ENCODE measurements around the gene PCDHGB7.
"Not testable (repeated sequence)": the region's sequence is repeated elsewhere in the genome, so short reads cannot be mapped to it uniquely, and the experiment has no call there.

Gene PCDHGB7

GRCh38 chr5:141384471-141385267 lies 32.8 kb upstream of the PCDHGB7 start:
- no peak overlapping the region for H3K4me3 ChIP-seq (ENCODE audit: low read depth, low read length)
- no peaks in the 10 kb centered on the region for H3K36me3 ChIP-seq (ENCODE audit: insufficient read depth, low read length)
- no peak overlapping the region for H3K27ac ChIP-seq (ENCODE audit: low read depth, low read length)
- no peaks in the 10 kb centered on the region for H3K4me1 ChIP-seq (ENCODE audit: control insufficient read depth, insufficient read depth, low read length, unreplicated experiment)
- H3K27me3 ChIP-seq (ENCODE audit: insufficient read depth, low read length) = peaks cover 84% of the 10 kb centered on the region
- H3K79me2 ChIP-seq (ENCODE audit: control insufficient read depth, insufficient read depth, low read length, unreplicated experiment) = no peaks in the 10 kb centered on the region
- no peak overlapping the region for H2AFZ ChIP-seq (ENCODE audit: low read length, unreplicated experiment)

- peak within 1 kb of the TSS; percentile 56 for H3K4me3 ChIP-seq (ENCODE audit: low read depth, low read length)
- not testable (repeated sequence) for H3K36me3 ChIP-seq (ENCODE audit: insufficient read depth, low read length); H2AFZ ChIP-seq (ENCODE audit: low read length, unreplicated experiment); H3K79me2 ChIP-seq (ENCODE audit: control insufficient read depth, insufficient read depth, low read length, unreplicated experiment); H3K4me1 ChIP-seq (ENCODE audit: control insufficient read depth, insufficient read depth, low read length, unreplicated experiment); H3K27ac ChIP-seq (ENCODE audit: low read depth, low read length)
- peaks cover 88% of the 10 kb centered on the region for H3K27me3 ChIP-seq (ENCODE audit: insufficient read depth, low read length)
These were observed 29.7 kb upstream of the PCDHGB7 start, which contains the start of gene PCDHGB4 for GRCh38 chr5:141387557-141388311. Gene PCDHGB4 (plus strand): TSS chr5:141387698. CDS start chr5:141387885, 187 bp downstream.

GRCh38 chr5:141388661-141389060 lies 28.8 kb upstream of the PCDHGB7 start:
- Histone ChIP-seq H3K27ac (ENCODE audit: low read depth, low read length) (no peak overlapping the region), H3K4me3 (ENCODE audit: low read depth, low read length) (peak overlapping the region; percentile 36; the same call in 1 of the 2 replicates), H3K79me2 (ENCODE audit: control insufficient read depth, insufficient read depth, low read length, unreplicated experiment) (no peaks in the 10 kb centered on the region), H3K36me3 (ENCODE audit: insufficient read depth, low read length) (no peaks in the 10 kb centered on the region), H3K27me3 (ENCODE audit: insufficient read depth, low read length) (peaks cover 88% of the 10 kb centered on the region), H3K4me1 (ENCODE audit: control insufficient read depth, insufficient read depth, low read length, unreplicated experiment) (no peaks in the 10 kb centered on the region), H2AFZ (ENCODE audit: low read length, unreplicated experiment) (no peak overlapping the region)

- Histone ChIP-seq H3K27me3 (ENCODE audit: insufficient read depth, low read length) (peaks cover 87% of the 10 kb centered on the region), H3K27ac (ENCODE audit: low read depth, low read length) (no peak overlapping the region), H3K36me3 (ENCODE audit: insufficient read depth, low read length) (no peaks in the 10 kb centered on the region), H3K4me1 (ENCODE audit: control insufficient read depth, insufficient read depth, low read length, unreplicated experiment) (no peaks in the 10 kb centered on the region), H2AFZ (ENCODE audit: low read length, unreplicated experiment) (no peak overlapping the region), H3K4me3 (ENCODE audit: low read depth, low read length) (no peak overlapping the region), H3K79me2 (ENCODE audit: control insufficient read depth, insufficient read depth, low read length, unreplicated experiment) (no peaks in the 10 kb centered on the region)
These were observed 28.1 kb upstream of the PCDHGB7 start for GRCh38 chr5:141389153-141390042.

- H3K79me2 ChIP-seq (ENCODE audit: control insufficient read depth, insufficient read depth, low read length, unreplicated experiment) = no peaks in the 10 kb centered on the region
- no peak within 1 kb of the TSS for H3K27ac ChIP-seq (ENCODE audit: low read depth, low read length)
- H3K36me3 ChIP-seq (ENCODE audit: insufficient read depth, low read length) = no peaks in the 10 kb centered on the region
- H2AFZ ChIP-seq (ENCODE audit: low read length, unreplicated experiment) = no peak within 1 kb of the TSS
- peak within 1 kb of the TSS; percentile 67 for H3K4me3 ChIP-seq (ENCODE audit: low read depth, low read length)
- peaks cover 82% of the 10 kb centered on the region for H3K27me3 ChIP-seq (ENCODE audit: insufficient read depth, low read length)
- no peaks in the 10 kb centered on the region for H3K4me1 ChIP-seq (ENCODE audit: control insufficient read depth, insufficient read depth, low read length, unreplicated experiment)
These were observed 24.9 kb upstream of the PCDHGB7 start, which contains the start of gene PCDHGA8 for GRCh38 chr5:141392429-141393198. Gene PCDHGA8 (plus strand): TSS chr5:141392633. CDS start chr5:141392814, 181 bp downstream.

GRCh38 chr5:141393267-141393666 lies 24.2 kb upstream of the PCDHGB7 start:
- H3K4me1 ChIP-seq (ENCODE audit: control insufficient read depth, insufficient read depth, low read length, unreplicated experiment) = no peaks in the 10 kb centered on the region
- H3K36me3 ChIP-seq (ENCODE audit: insufficient read depth, low read length) = no peaks in the 10 kb centered on the region
- H3K4me3 ChIP-seq (ENCODE audit: low read depth, low read length) = peak overlapping the region; percentile 67; the same call in 1 of the 2 replicates
- no peak overlapping the region for H3K27ac ChIP-seq (ENCODE audit: low read depth, low read length)
- H2AFZ ChIP-seq (ENCODE audit: low read length, unreplicated experiment) = no peak overlapping the region
- H3K27me3 ChIP-seq (ENCODE audit: insufficient read depth, low read length) = peaks cover 81% of the 10 kb centered on the region
- H3K79me2 ChIP-seq (ENCODE audit: control insufficient read depth, insufficient read depth, low read length, unreplicated experiment) = no peaks in the 10 kb centered on the region

GRCh38 chr5:141394401-141395187 lies 22.9 kb upstream of the PCDHGB7 start:
- H3K4me1 ChIP-seq (ENCODE audit: control insufficient read depth, insufficient read depth, low read length, unreplicated experiment) = not testable (repeated sequence)

GRCh38 chr5:141397756-141398551 lies 19.5 kb upstream of the PCDHGB7 start, which contains the start of gene PCDHGB5:
Gene PCDHGB5 (plus strand): TSS chr5:141397947. CDS start chr5:141398128, 181 bp downstream.
- not testable (repeated sequence) for H3K27ac ChIP-seq (ENCODE audit: low read depth, low read length); H3K79me2 ChIP-seq (ENCODE audit: control insufficient read depth, insufficient read depth, low read length, unreplicated experiment); H3K4me1 ChIP-seq (ENCODE audit: control insufficient read depth, insufficient read depth, low read length, unreplicated experiment); H3K36me3 ChIP-seq (ENCODE audit: insufficient read depth, low read length)
- H3K4me3 ChIP-seq (ENCODE audit: low read depth, low read length) = peak within 1 kb of the TSS; percentile 76
- peaks cover 79% of the 10 kb centered on the region for H3K27me3 ChIP-seq (ENCODE audit: insufficient read depth, low read length)
- H2AFZ ChIP-seq (ENCODE audit: low read length, unreplicated experiment) = peak within 1 kb of the TSS; percentile 45

More at GRCh38 chr5:141394401-141395187, 22.9 kb upstream of the PCDHGB7 start:
- H3K27ac ChIP-seq (ENCODE audit: low read depth, low read length); H3K36me3 ChIP-seq (ENCODE audit: insufficient read depth, low read length); H3K79me2 ChIP-seq (ENCODE audit: control insufficient read depth, insufficient read depth, low read length, unreplicated experiment); H3K4me3 ChIP-seq (ENCODE audit: low read depth, low read length); H2AFZ ChIP-seq (ENCODE audit: low read length, unreplicated experiment): not testable (repeated sequence)
- peaks cover 80% of the 10 kb centered on the region for H3K27me3 ChIP-seq (ENCODE audit: insufficient read depth, low read length)

Data from ACC112 (cell line).